C4-2B (cell line): Measurements from ENCODE around the gene WBP1.

Source experiments
- ZFX ChIP-seq: fragments of 450-650 bp; IDR thresholded peaks from 2 replicates; pipeline ENCODE4 v1.6.1; 2017
- TF ChIP-seq, protein P1 (sequence below): fragments of 450-650 bp; conservative IDR thresholded peaks from 2 replicates; pipeline ENCODE4 v1.5.1; 2017; ENCODE audit warnings: mild to moderate bottlenecking

DNA sequence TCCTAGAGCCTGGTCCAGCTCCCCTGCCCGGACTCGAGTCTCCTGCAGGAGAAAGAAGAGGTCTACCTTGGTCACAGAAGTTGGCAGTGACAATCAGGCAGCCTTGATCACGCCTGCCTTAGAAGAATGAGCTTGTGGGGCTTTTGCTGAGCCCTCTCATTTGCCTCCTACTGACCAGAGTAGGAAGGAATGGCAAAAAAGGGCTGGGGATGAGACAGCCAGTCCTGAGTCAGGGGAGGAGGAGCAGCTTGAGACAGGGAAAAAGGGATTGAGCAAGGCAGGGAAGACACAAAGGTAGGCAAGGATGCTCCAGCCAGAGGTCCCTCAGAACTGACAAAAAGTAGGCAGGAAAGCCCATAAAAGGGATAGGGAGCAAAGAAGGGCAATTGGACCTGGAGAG lies 30.7 kb upstream of the WBP1 start:
- TF ChIP-seq, protein P1, sequence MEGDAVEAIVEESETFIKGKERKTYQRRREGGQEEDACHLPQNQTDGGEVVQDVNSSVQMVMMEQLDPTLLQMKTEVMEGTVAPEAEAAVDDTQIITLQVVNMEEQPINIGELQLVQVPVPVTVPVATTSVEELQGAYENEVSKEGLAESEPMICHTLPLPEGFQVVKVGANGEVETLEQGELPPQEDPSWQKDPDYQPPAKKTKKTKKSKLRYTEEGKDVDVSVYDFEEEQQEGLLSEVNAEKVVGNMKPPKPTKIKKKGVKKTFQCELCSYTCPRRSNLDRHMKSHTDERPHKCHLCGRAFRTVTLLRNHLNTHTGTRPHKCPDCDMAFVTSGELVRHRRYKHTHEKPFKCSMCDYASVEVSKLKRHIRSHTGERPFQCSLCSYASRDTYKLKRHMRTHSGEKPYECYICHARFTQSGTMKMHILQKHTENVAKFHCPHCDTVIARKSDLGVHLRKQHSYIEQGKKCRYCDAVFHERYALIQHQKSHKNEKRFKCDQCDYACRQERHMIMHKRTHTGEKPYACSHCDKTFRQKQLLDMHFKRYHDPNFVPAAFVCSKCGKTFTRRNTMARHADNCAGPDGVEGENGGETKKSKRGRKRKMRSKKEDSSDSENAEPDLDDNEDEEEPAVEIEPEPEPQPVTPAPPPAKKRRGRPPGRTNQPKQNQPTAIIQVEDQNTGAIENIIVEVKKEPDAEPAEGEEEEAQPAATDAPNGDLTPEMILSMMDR, result no peak
- no peak for TF ChIP-seq ZFX
